ENCODE results near the gene CCN2.
"Not testable (repeated sequence)": the region's sequence is repeated elsewhere in the genome, so short reads cannot be mapped to it uniquely, and the experiment has no call there.

CCN2 gene

GRCh38 chr6:131908787-131909186, 42.4 kb downstream of the CCN2 start:
- DNase-seq = not testable (repeated sequence)

GRCh38 chr6:131903734-131904133, 47.4 kb downstream of the CCN2 start:
- DNase-seq = not testable (repeated sequence)

GRCh38 chr6:131901326-131901873, 49.8 kb downstream of the CCN2 start:
- DNase-seq = not testable (repeated sequence)

GRCh38 chr6:131900231-131900630, 50.9 kb downstream of the CCN2 start:
- DNase-seq = no peak

- DNase-seq = no peak
These were observed 52.5 kb downstream of the CCN2 start for GRCh38 chr6:131898718-131899117.
